GM23338 (cell line): ENCODE measurements around the gene GSX2. TPM values are rescaled to one million over a fixed set of nuclear protein-coding genes. Genes with fewer than 3 reads are reported as not detected.

Experiments used
- ATAC-seq: fragments of 200-7000 bp; cut with Tn5 transposase; 3 replicates; pipeline ENCODE4 v1.9.1; 2020
- DNase-seq: peaks from one replicate; pipeline ENCODE4 v3.0.0-alpha.2; 2015; ENCODE audit warnings: low spot score
- H2AFZ ChIP-seq: fragments of 200-600 bp; sonication (generic); 2 replicates; pipeline ENCODE4 v1.8.0; 2016; ENCODE audit warnings: antibody characterized with exemption, mild to moderate bottlenecking, moderate library complexity
- H3F3A ChIP-seq: fragments of 200-600 bp; sonication (generic); replicated peaks from 2 replicates; pipeline ENCODE4 v1.8.0; 2017; ENCODE audit warnings: antibody characterized with exemption, mixed run types, low read depth
- H3K27ac ChIP-seq: fragments of 200-600 bp; sonication (generic); 2 replicates; pipeline ENCODE4 v1.6.1; 2016; ENCODE audit warnings: low read depth
- H3K27me3 ChIP-seq: fragments of 200-600 bp; sonication (generic); 2 replicates; pipeline ENCODE4 v1.8.0; 2016; ENCODE audit warnings: mild to moderate bottlenecking, mixed run types, moderate library complexity; ENCODE audit not compliant: insufficient read depth
- H3K36me3 ChIP-seq: fragments of 200-600 bp; sonication (generic); 2 replicates; pipeline ENCODE4 v1.8.0; 2016; ENCODE audit warnings: mild to moderate bottlenecking; ENCODE audit not compliant: insufficient read depth
- H3K4me1 ChIP-seq: fragments of 200-600 bp; sonication (generic); 2 replicates; pipeline ENCODE4 v1.8.0; 2016; ENCODE audit warnings: mild to moderate bottlenecking, moderate library complexity; ENCODE audit not compliant: insufficient read depth
- H3K4me2 ChIP-seq: fragments of 200-600 bp; sonication (generic); 2 replicates; pipeline ENCODE4 v1.7.1; 2017; ENCODE audit warnings: mixed run types
- H3K4me3 ChIP-seq: fragments of 200-600 bp; sonication (generic); 2 replicates; pipeline ENCODE4 v1.6.1; 2016; ENCODE audit warnings: mixed run types
- H3K79me2 ChIP-seq: fragments of 200-600 bp; sonication (generic); replicated peaks from 2 replicates; pipeline ENCODE4 v1.8.0; 2017; ENCODE audit warnings: mild to moderate bottlenecking; ENCODE audit not compliant: insufficient read depth
- H3K9me2 ChIP-seq: fragments of 200-600 bp; sonication (generic); 2 replicates; pipeline ENCODE4 v1.8.0; 2017; ENCODE audit not compliant: insufficient read depth
- H4K20me1 ChIP-seq: fragments of 200-600 bp; sonication (generic); replicated peaks from 2 replicates; pipeline ENCODE4 v1.8.0; 2017; ENCODE audit warnings: mild to moderate bottlenecking; ENCODE audit not compliant: insufficient read depth
- H3K27ac Mint-ChIP-seq: 2 replicates; pipeline ENCODE4 v1.8.0; 2020; ENCODE audit warnings: inconsistent platforms, mild to moderate bottlenecking, moderate library complexity, mixed read lengths
- H3K27me3 Mint-ChIP-seq: 3 replicates; pipeline ENCODE4 v1.8.0; 2022; ENCODE audit warnings: low read depth, mild to moderate bottlenecking, moderate library complexity, mixed read lengths, inconsistent platforms; ENCODE audit not compliant: insufficient read depth, poor library complexity
- H3K36me3 Mint-ChIP-seq: 3 replicates; pipeline ENCODE4 v1.8.0; 2021; ENCODE audit warnings: low read depth, mild to moderate bottlenecking, inconsistent platforms, moderate library complexity, mixed read lengths
- H3K4me1 Mint-ChIP-seq: 3 replicates; pipeline ENCODE4 v1.8.0; 2020; ENCODE audit warnings: mild to moderate bottlenecking, inconsistent platforms, mixed read lengths
- H3K4me3 Mint-ChIP-seq: 3 replicates; pipeline ENCODE4 v1.8.0; 2021; ENCODE audit warnings: moderate library complexity, mild to moderate bottlenecking, inconsistent platforms, mixed read lengths
- H3K9me3 Mint-ChIP-seq: 3 replicates; pipeline ENCODE4 v1.8.0; 2020; ENCODE audit warnings: moderate library complexity, mild to moderate bottlenecking, inconsistent platforms, mixed read lengths
- CREB1 ChIP-seq: fragments of 250-450 bp; sonication (Bioruptor Pico); IDR thresholded peaks from 2 replicates; pipeline ENCODE4 v1.5.0; 2020; ENCODE audit warnings: low read depth, mild to moderate bottlenecking, moderate library complexity
- EZH2 ChIP-seq: fragments of 200-600 bp; sonication (generic); IDR thresholded peaks from one replicate; pipeline ENCODE4 v1.8.0; 2017; ENCODE audit warnings: antibody characterized with exemption, mild to moderate bottlenecking, low read depth; ENCODE audit not compliant: unreplicated experiment
- JUNB ChIP-seq: IDR thresholded peaks from one replicate; pipeline ENCODE4 v1.6.1; 2016; ENCODE audit warnings: antibody characterized with exemption; ENCODE audit not compliant: unreplicated experiment
- NANOG ChIP-seq: IDR thresholded peaks from 2 replicates; pipeline ENCODE4 v1.6.1; 2016; ENCODE audit warnings: antibody characterized with exemption, borderline replicate concordance
- POLR2AphosphoS5 ChIP-seq: IDR thresholded peaks from 2 replicates; pipeline ENCODE4 v1.6.1; 2016; ENCODE audit warnings: antibody characterized with exemption, low read depth
- ZNF114 ChIP-seq: fragments of 250-450 bp; sonication (Bioruptor Pico); IDR thresholded peaks from 2 replicates; pipeline ENCODE4 v1.5.0; 2020; ENCODE audit warnings: mild to moderate bottlenecking, moderate library complexity
- ZNF331 ChIP-seq: fragments of 250-450 bp; sonication (Bioruptor Pico); IDR thresholded peaks from 2 replicates; pipeline ENCODE4 v1.5.0; 2020; ENCODE audit warnings: low read depth, mild to moderate bottlenecking, moderate library complexity
- polyA plus RNA-seq: library from polyadenylated mRNA; unstranded; fragments of >200 nt; fragmentation: Nextera tagmentation; extraction: Ambion mirVana; gene quantifications from 2 replicates; pipeline ENCODE4 v1.2.1, GENCODE V29; 2016
- total RNA-seq: library from RNA; depleted of rRNA; stranded (reverse); fragments of >200 nt; shearing (Covaris generic); gene quantifications from 2 replicates; pipeline ENCODE4 v1.2.3, GENCODE V29; 2014
- TF ChIP-seq, protein P1 (sequence below), 2 experiments: fragments of 200-600 bp in 1 of 2; sonication (generic) in 1 of 2; conservative IDR thresholded peaks; 2 replicates each; pipeline versions ENCODE4 v1.5.1 to v1.6.1; 2016 to 2017; ENCODE audit warnings: antibody characterized with exemption in 2 of 2, low read depth in 2 of 2, mild to moderate bottlenecking in 2 of 2, moderate library complexity in 1 of 2
- TF ChIP-seq, protein P2 (sequence below): IDR thresholded peaks from 2 replicates; pipeline ENCODE4 v1.6.1; 2016; ENCODE audit warnings: antibody characterized with exemption
- TF ChIP-seq, protein P3 (sequence below): IDR thresholded peaks from one replicate; pipeline ENCODE4 v1.6.1; 2018; ENCODE audit warnings: antibody characterized with exemption; ENCODE audit not compliant: unreplicated experiment

The GSX2 gene
- total and polyA plus RNA-seq, 2 experiments from 2014 or later: 0.34 TPM; not detected in 1

DNA sequence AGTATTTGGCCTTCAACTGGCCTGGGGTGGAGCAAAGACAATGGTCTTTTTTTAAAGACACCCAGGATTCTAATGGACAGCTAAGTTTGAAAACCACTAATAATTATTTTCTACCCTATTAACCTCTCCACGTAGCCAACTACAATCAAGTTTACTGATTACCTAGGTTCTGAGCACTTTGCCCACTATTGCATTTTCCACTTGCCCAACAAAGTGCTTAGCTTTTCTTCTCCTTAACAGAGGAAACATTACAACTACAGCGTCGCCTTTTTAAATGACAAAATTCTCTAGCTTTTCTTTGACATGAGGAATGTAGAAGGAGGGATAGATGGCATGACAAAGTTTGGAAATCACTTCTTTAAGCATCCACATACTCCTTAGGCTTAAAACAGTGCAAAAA is 37.6 kb upstream of the GSX2 start:
- H3K4me1 Mint-ChIP-seq: peaks cover 45% of the 10 kb centered on the region
- Histone ChIP-seq H3K27ac (no peak overlapping the region), H3K4me3 (peak overlapping the region; percentile 95), H2AFZ (no peak overlapping the region), H3K4me2 (peak overlapping the region; percentile 96), H3F3A (no peaks in the 10 kb centered on the region), H3K27me3 (peaks cover 14% of the 10 kb centered on the region), H4K20me1 (no peaks in the 10 kb centered on the region; the same call in 1 of the 2 replicates), H3K9me2 (no peaks in the 10 kb centered on the region), H3K36me3 (no peaks in the 10 kb centered on the region), H3K4me1 (peaks cover 31% of the 10 kb centered on the region), H3K79me2 (peaks cover 65% of the 10 kb centered on the region)
- H3K27me3 Mint-ChIP-seq: peaks cover 1% of the 10 kb centered on the region
- TF ChIP-seq POLR2AphosphoS5 (no peak), EZH2 (no peak)
- TF ChIP-seq, protein P1, sequence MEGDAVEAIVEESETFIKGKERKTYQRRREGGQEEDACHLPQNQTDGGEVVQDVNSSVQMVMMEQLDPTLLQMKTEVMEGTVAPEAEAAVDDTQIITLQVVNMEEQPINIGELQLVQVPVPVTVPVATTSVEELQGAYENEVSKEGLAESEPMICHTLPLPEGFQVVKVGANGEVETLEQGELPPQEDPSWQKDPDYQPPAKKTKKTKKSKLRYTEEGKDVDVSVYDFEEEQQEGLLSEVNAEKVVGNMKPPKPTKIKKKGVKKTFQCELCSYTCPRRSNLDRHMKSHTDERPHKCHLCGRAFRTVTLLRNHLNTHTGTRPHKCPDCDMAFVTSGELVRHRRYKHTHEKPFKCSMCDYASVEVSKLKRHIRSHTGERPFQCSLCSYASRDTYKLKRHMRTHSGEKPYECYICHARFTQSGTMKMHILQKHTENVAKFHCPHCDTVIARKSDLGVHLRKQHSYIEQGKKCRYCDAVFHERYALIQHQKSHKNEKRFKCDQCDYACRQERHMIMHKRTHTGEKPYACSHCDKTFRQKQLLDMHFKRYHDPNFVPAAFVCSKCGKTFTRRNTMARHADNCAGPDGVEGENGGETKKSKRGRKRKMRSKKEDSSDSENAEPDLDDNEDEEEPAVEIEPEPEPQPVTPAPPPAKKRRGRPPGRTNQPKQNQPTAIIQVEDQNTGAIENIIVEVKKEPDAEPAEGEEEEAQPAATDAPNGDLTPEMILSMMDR (conservative IDR thresholded peaks at IDR 0.05; ENCODE audit: low read depth in 2 of 2): no peak
- TF ChIP-seq, protein P2, sequence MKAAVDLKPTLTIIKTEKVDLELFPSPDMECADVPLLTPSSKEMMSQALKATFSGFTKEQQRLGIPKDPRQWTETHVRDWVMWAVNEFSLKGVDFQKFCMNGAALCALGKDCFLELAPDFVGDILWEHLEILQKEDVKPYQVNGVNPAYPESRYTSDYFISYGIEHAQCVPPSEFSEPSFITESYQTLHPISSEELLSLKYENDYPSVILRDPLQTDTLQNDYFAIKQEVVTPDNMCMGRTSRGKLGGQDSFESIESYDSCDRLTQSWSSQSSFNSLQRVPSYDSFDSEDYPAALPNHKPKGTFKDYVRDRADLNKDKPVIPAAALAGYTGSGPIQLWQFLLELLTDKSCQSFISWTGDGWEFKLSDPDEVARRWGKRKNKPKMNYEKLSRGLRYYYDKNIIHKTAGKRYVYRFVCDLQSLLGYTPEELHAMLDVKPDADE: no peak
- no peaks in the 10 kb centered on the region for H3K9me3 Mint-ChIP-seq
- ATAC-seq (no peak), DNase-seq (no peak)
- no peaks in the 10 kb centered on the region; the same call in 2 of the 3 replicates for H3K36me3 Mint-ChIP-seq
- peak overlapping the region; percentile 91 for H3K4me3 Mint-ChIP-seq
- no peak overlapping the region for H3K27ac Mint-ChIP-seq

DNA sequence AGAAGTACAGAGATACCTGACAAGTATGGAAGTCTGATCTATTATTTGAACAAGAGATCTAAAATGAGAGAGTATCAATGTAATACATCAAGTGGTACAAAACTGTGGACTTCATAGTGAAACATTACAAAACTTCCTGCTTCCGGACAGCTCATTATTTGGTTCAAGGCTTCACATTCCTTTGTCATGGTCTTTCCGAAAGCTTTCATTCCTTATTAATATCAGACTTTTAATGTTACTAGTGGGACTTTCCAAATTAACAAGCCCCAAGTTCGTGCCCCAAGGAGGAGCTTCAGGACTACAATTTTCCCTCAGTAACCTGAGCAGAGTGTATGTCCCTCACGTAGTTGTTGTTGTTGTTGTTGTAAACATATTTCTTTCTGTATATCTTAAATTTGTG is 36.7 kb upstream of the GSX2 start:
- H4K20me1 ChIP-seq: no peaks in the 10 kb centered on the region; the same call in 1 of the 2 replicates
- no peaks in the 10 kb centered on the region for H3K9me3 Mint-ChIP-seq
- TF ChIP-seq ZNF331 (CRISPR knock-in tag): no peak
- TF ChIP-seq POLR2AphosphoS5: no peak
- no peaks in the 10 kb centered on the region for H3F3A ChIP-seq
- peaks cover 31% of the 10 kb centered on the region for H3K4me1 ChIP-seq
- H3K4me1 Mint-ChIP-seq: peaks cover 37% of the 10 kb centered on the region
- H3K27ac Mint-ChIP-seq: no peak overlapping the region
- peak overlapping the region; percentile 95 for H3K4me3 ChIP-seq
- DNase-seq (no peak), ATAC-seq (no peak)
- H3K4me2 ChIP-seq: peak overlapping the region; percentile 96
- no peak overlapping the region for H3K27ac ChIP-seq
- H3K36me3 ChIP-seq: no peaks in the 10 kb centered on the region
- peaks cover 2% of the 10 kb centered on the region for H3K27me3 Mint-ChIP-seq
- peak overlapping the region; percentile 91 for H3K4me3 Mint-ChIP-seq
- no peak overlapping the region for H2AFZ ChIP-seq
- peaks cover 14% of the 10 kb centered on the region for H3K27me3 ChIP-seq
- H3K36me3 Mint-ChIP-seq: no peaks in the 10 kb centered on the region; the same call in 2 of the 3 replicates
- peaks cover 56% of the 10 kb centered on the region for H3K79me2 ChIP-seq
- H3K9me2 ChIP-seq: no peaks in the 10 kb centered on the region

DNA sequence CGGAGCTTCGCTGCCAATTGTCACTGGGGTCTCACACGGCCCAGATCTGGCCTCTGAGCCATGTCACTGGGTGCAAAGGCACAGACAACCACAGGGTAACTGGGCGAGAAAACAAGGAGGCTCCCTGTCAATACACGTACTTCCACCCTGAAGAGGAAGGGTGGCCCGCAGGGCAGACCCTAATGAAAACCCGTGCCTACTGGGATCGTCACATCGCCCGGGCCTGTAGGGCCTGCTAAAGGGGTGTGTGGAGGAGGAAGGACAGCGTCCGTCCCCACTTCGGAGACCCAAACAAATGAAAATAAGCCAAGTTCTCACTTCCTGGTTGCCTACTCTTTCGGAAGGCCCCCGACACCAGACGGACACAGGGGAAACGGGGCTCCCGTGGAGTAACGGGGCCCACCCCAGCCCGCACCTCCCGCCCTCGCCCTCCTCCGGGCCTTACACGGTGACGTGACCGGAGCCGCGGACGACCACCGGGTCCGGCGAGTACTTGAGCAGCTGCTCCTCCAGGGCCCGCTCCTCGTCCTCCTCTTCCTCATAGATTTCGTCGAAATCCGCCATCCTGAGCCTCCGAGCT is 36.1 kb upstream of the GSX2 start:
- Histone ChIP-seq H3K27ac (peak overlapping the region; percentile 87), H3K4me3 (peak overlapping the region; percentile 95), H3K9me2 (no peaks in the 10 kb centered on the region), H3K4me2 (peak overlapping the region; percentile 96), H2AFZ (peak overlapping the region; percentile 89), H3F3A (no peaks in the 10 kb centered on the region), H4K20me1 (no peaks in the 10 kb centered on the region; the same call in 1 of the 2 replicates), H3K79me2 (peaks cover 50% of the 10 kb centered on the region), H3K27me3 (peaks cover 14% of the 10 kb centered on the region), H3K36me3 (no peaks in the 10 kb centered on the region), H3K4me1 (peaks cover 31% of the 10 kb centered on the region)
- DNase-seq: peak; percentile 48
- Mint-ChIP-seq H3K4me1 (peaks cover 34% of the 10 kb centered on the region), H3K27me3 (peaks cover 2% of the 10 kb centered on the region), H3K36me3 (no peaks in the 10 kb centered on the region; the same call in 2 of the 3 replicates), H3K9me3 (no peaks in the 10 kb centered on the region), H3K27ac (no peak overlapping the region), H3K4me3 (peak overlapping the region; percentile 91)
- ATAC-seq: peak; percentile 64
- TF ChIP-seq ZNF114 (CRISPR knock-in tag) (no peak), JUNB (no peak), CREB1 (CRISPR knock-in tag) (no peak), NANOG (no peak), EZH2 (no peak), ZNF331 (CRISPR knock-in tag) (no peak), POLR2AphosphoS5 (no peak)
- TF ChIP-seq, protein P2: no peak
- TF ChIP-seq, protein P3, sequence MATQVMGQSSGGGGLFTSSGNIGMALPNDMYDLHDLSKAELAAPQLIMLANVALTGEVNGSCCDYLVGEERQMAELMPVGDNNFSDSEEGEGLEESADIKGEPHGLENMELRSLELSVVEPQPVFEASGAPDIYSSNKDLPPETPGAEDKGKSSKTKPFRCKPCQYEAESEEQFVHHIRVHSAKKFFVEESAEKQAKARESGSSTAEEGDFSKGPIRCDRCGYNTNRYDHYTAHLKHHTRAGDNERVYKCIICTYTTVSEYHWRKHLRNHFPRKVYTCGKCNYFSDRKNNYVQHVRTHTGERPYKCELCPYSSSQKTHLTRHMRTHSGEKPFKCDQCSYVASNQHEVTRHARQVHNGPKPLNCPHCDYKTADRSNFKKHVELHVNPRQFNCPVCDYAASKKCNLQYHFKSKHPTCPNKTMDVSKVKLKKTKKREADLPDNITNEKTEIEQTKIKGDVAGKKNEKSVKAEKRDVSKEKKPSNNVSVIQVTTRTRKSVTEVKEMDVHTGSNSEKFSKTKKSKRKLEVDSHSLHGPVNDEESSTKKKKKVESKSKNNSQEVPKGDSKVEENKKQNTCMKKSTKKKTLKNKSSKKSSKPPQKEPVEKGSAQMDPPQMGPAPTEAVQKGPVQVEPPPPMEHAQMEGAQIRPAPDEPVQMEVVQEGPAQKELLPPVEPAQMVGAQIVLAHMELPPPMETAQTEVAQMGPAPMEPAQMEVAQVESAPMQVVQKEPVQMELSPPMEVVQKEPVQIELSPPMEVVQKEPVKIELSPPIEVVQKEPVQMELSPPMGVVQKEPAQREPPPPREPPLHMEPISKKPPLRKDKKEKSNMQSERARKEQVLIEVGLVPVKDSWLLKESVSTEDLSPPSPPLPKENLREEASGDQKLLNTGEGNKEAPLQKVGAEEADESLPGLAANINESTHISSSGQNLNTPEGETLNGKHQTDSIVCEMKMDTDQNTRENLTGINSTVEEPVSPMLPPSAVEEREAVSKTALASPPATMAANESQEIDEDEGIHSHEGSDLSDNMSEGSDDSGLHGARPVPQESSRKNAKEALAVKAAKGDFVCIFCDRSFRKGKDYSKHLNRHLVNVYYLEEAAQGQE: no peak
